GM23248 (cell line): ENCODE data around the gene SLIT3.

Source experiments
- EZH2 ChIP-seq: fragments of 200-600 bp; sonication (generic); IDR thresholded peaks from 2 replicates; pipeline ENCODE4 v1.6.1; 2018; ENCODE audit warnings: antibody characterized with exemption, mild to moderate bottlenecking; ENCODE audit not compliant: insufficient read depth, poor library complexity, severe bottlenecking
- EZH2phosphoT487 ChIP-seq: fragments of 200-600 bp; sonication (generic); IDR thresholded peaks from 2 replicates; pipeline ENCODE4 v1.6.1; 2018; ENCODE audit warnings: antibody characterized with exemption, moderate library complexity, mild to moderate bottlenecking, low read depth; ENCODE audit not compliant: insufficient read depth

DNA sequence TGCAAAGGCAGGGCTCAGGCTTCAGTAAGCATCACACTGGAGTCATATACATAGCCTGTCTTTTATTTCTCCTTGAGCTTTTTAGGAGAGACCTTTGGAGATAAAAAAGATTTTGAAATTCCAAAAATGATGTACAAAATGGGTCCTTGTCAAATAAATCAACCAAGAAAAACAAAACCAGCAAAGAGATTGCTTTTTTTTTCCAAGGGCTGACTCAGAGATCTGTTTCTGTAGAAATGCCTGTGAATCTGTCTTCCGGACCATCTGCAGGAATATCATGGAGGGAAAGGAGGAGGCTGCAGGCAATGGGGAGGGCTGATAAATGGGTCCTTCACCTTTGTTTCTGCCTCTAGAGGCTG, 77.4 kb downstream of the SLIT3 start:
- TF ChIP-seq EZH2, result no peak
- no peak for TF ChIP-seq EZH2phosphoT487
